DMS79 (cell line): Measurements from ENCODE around the gene EXOC3L4.
"Not testable (repeated sequence)": the region's sequence is repeated elsewhere in the genome, so short reads cannot be mapped to it uniquely, and the experiment has no call there.

Experiments used
- DNase-seq: peaks from one replicate; lab custom pipeline; 2025; lab: John Stamatoyannopoulos, UW

The EXOC3L4 gene

GRCh38 chr14:103094406-103095209, at the start of gene EXOC3L4:
Gene EXOC3L4, plus strand, starts transcription at chr14:103094725. Its CDS starts 5,495 bp downstream, at chr14:103100220.
- DNase-seq, result no peak

GRCh38 chr14:103045371-103045869, 49.1 kb upstream of the EXOC3L4 start:
- no peak for DNase-seq

- not testable (repeated sequence) for DNase-seq
Observed at GRCh38 chr14:103047453-103047852, 47.1 kb upstream of the EXOC3L4 start.

- DNase-seq, result no peak
Observed at GRCh38 chr14:103050935-103051334, 43.6 kb upstream of the EXOC3L4 start.

GRCh38 chr14:103052407-103052806, 42.1 kb upstream of the EXOC3L4 start:
- DNase-seq, result no peak

- no peak for DNase-seq
Observed at GRCh38 chr14:103055695-103056094, 38.8 kb upstream of the EXOC3L4 start.

- DNase-seq, result no peak
Observed at GRCh38 chr14:103056322-103057027, 38.0 kb upstream of the EXOC3L4 start.

GRCh38 chr14:103057028-103057371, 37.5 kb upstream of the EXOC3L4 start:
- DNase-seq, result no peak

- peak; percentile 88 for DNase-seq
Observed at GRCh38 chr14:103057372-103058163, 37.0 kb upstream of the EXOC3L4 start, which contains the start of gene CDC42BPB. Gene CDC42BPB, minus strand, starts transcription at chr14:103057549. Its CDS starts 376 bp downstream, at chr14:103057173.

- DNase-seq, result no peak
Observed at GRCh38 chr14:103058164-103059055, 36.1 kb upstream of the EXOC3L4 start.

- DNase-seq, result no peak
Observed at GRCh38 chr14:103059556-103059955, 35.0 kb upstream of the EXOC3L4 start.

- DNase-seq, result no peak
Observed at GRCh38 chr14:103061482-103061976, 33.0 kb upstream of the EXOC3L4 start.

GRCh38 chr14:103064436-103064835, 30.1 kb upstream of the EXOC3L4 start:
- DNase-seq, result no peak

- DNase-seq, result no peak
Observed at GRCh38 chr14:103064978-103065377, 29.5 kb upstream of the EXOC3L4 start.

- no peak for DNase-seq
Observed at GRCh38 chr14:103065861-103066260, 28.7 kb upstream of the EXOC3L4 start.

GRCh38 chr14:103066399-103066798, 28.1 kb upstream of the EXOC3L4 start:
- no peak for DNase-seq

GRCh38 chr14:103067231-103067954, 27.1 kb upstream of the EXOC3L4 start:
- DNase-seq, result no peak

- peak; percentile 53 for DNase-seq
Observed at GRCh38 chr14:103068351-103069073, 26.0 kb upstream of the EXOC3L4 start.

GRCh38 chr14:103070263-103070885, 24.2 kb upstream of the EXOC3L4 start:
- DNase-seq, result no peak
